ENCODE results near the gene SAMD13. TPM values are rescaled to one million over a fixed set of nuclear protein-coding genes. Genes with fewer than 3 reads are reported as not detected.

The SAMD13 gene
- total and polyA plus RNA-seq, 4 donors: 0.17 to 0.61 (median 0.17) TPM; not detected in 1

DNA sequence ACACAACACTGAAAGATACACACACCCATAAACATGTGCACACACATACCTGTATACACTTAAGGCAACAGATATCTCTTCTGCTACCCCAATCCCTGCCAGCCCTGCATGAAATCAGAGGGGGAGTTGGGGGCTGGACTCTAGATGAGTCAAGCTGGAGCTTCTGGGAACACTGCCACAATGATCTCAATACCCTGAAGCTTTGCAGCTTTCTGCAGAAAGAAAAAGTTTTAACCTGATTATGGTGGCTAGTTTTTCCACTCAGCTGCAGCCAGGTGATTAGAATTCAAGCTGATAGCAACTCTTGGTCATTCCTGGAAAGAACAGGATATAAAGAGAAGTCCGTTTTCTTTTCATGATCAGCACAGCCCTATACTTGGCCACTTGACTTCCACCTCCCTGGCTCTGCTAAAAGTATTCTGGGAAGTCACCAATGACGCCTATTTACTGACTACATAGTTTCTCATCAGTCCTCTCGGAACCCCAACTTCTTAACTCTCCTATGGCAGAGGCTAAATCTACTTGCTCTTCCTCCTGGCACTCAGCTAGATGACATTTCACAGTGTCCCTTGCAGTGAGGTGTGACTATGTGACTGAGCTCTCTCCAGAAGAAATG is 76.1 kb downstream of the SAMD13 start:
- Histone ChIP-seq H3K27me3 (ENCODE audit: control insufficient read depth in 4 of 4, insufficient read depth in 4 of 4, low read length in 3 of 4) (no peaks in the 10 kb centered on the region), H3K27ac (ENCODE audit: low read depth in 1 of 2, low read length in 2 of 2) (no peak overlapping the region), H3K9me3 (ENCODE audit: control insufficient read depth in 4 of 4, low read length in 3 of 4) (no peaks in the 10 kb centered on the region), H3K4me3 (ENCODE audit: low read depth in 1 of 3, low read length in 3 of 3) (no peak overlapping the region), H3K36me3 (ENCODE audit: control insufficient read depth in 4 of 4, insufficient read depth in 3 of 4, low read depth in 1 of 4, low read length in 3 of 4) (no peaks in the 10 kb centered on the region), H3K4me1 (ENCODE audit: control insufficient read depth in 4 of 4, insufficient read depth in 4 of 4, low read length in 3 of 4) (no peaks in the 10 kb centered on the region), H3K9ac (ENCODE audit: low read depth in 1 of 2, low read length in 2 of 2) (no peak overlapping the region)
- no peak for TF ChIP-seq RAD21 (IDR thresholded peaks at IDR 0.05)
- no peak for TF ChIP-seq JUND (IDR thresholded peaks at IDR 0.05)
- no peak for TF ChIP-seq FOXA1 (IDR thresholded peaks at IDR 0.05)
- no peak for TF ChIP-seq EGR1 (IDR thresholded peaks at IDR 0.05; ENCODE audit: low read depth in 2 of 2)
- TF ChIP-seq, protein P1, sequence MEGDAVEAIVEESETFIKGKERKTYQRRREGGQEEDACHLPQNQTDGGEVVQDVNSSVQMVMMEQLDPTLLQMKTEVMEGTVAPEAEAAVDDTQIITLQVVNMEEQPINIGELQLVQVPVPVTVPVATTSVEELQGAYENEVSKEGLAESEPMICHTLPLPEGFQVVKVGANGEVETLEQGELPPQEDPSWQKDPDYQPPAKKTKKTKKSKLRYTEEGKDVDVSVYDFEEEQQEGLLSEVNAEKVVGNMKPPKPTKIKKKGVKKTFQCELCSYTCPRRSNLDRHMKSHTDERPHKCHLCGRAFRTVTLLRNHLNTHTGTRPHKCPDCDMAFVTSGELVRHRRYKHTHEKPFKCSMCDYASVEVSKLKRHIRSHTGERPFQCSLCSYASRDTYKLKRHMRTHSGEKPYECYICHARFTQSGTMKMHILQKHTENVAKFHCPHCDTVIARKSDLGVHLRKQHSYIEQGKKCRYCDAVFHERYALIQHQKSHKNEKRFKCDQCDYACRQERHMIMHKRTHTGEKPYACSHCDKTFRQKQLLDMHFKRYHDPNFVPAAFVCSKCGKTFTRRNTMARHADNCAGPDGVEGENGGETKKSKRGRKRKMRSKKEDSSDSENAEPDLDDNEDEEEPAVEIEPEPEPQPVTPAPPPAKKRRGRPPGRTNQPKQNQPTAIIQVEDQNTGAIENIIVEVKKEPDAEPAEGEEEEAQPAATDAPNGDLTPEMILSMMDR (IDR thresholded peaks at IDR 0.05; ENCODE audit: low read depth, low read length, missing input control): no peak
- TF ChIP-seq, protein P2, sequence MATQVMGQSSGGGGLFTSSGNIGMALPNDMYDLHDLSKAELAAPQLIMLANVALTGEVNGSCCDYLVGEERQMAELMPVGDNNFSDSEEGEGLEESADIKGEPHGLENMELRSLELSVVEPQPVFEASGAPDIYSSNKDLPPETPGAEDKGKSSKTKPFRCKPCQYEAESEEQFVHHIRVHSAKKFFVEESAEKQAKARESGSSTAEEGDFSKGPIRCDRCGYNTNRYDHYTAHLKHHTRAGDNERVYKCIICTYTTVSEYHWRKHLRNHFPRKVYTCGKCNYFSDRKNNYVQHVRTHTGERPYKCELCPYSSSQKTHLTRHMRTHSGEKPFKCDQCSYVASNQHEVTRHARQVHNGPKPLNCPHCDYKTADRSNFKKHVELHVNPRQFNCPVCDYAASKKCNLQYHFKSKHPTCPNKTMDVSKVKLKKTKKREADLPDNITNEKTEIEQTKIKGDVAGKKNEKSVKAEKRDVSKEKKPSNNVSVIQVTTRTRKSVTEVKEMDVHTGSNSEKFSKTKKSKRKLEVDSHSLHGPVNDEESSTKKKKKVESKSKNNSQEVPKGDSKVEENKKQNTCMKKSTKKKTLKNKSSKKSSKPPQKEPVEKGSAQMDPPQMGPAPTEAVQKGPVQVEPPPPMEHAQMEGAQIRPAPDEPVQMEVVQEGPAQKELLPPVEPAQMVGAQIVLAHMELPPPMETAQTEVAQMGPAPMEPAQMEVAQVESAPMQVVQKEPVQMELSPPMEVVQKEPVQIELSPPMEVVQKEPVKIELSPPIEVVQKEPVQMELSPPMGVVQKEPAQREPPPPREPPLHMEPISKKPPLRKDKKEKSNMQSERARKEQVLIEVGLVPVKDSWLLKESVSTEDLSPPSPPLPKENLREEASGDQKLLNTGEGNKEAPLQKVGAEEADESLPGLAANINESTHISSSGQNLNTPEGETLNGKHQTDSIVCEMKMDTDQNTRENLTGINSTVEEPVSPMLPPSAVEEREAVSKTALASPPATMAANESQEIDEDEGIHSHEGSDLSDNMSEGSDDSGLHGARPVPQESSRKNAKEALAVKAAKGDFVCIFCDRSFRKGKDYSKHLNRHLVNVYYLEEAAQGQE (IDR thresholded peaks at IDR 0.05): no peak
- TF ChIP-seq FOXA2 (IDR thresholded peaks at IDR 0.05): no peak
- no peak for TF ChIP-seq YY1 (IDR thresholded peaks at IDR 0.05)
- no peak for TF ChIP-seq RXRA (IDR thresholded peaks at IDR 0.05)
- TF ChIP-seq, protein P3, sequence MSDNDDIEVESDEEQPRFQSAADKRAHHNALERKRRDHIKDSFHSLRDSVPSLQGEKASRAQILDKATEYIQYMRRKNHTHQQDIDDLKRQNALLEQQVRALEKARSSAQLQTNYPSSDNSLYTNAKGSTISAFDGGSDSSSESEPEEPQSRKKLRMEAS (IDR thresholded peaks at IDR 0.05): no peak
- no peak for TF ChIP-seq TAF1 (conservative IDR thresholded peaks at IDR 0.05)
- TF ChIP-seq, protein P4, sequence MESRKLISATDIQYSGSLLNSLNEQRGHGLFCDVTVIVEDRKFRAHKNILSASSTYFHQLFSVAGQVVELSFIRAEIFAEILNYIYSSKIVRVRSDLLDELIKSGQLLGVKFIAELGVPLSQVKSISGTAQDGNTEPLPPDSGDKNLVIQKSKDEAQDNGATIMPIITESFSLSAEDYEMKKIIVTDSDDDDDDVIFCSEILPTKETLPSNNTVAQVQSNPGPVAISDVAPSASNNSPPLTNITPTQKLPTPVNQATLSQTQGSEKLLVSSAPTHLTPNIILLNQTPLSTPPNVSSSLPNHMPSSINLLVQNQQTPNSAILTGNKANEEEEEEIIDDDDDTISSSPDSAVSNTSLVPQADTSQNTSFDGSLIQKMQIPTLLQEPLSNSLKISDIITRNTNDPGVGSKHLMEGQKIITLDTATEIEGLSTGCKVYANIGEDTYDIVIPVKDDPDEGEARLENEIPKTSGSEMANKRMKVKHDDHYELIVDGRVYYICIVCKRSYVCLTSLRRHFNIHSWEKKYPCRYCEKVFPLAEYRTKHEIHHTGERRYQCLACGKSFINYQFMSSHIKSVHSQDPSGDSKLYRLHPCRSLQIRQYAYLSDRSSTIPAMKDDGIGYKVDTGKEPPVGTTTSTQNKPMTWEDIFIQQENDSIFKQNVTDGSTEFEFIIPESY (IDR thresholded peaks at IDR 0.05): no peak
- TF ChIP-seq NR2F2 (IDR thresholded peaks at IDR 0.05): no peak
- TF ChIP-seq HNF4G (IDR thresholded peaks at IDR 0.05): no peak
- TF ChIP-seq HNF4A (conservative IDR thresholded peaks at IDR 0.05): no peak
- TF ChIP-seq, protein P5, sequence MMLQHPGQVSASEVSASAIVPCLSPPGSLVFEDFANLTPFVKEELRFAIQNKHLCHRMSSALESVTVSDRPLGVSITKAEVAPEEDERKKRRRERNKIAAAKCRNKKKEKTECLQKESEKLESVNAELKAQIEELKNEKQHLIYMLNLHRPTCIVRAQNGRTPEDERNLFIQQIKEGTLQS (IDR thresholded peaks at IDR 0.05): no peak
- WGBS: 69% methylated on average over 3 of the region's 3 CpGs
- DNase-seq (ENCODE audit: low spot score): no peak
